Stimulated activated naive CD4-positive, alpha-beta T cell (primary cell): ENCODE data around the gene MDFI.

ENCODE experiments used
- DNase-seq, 6 experiments: peaks; one replicate each; lab custom pipeline; 2025; lab: John Stamatoyannopoulos, UW

Gene MDFI

GRCh38 chr6:41672816-41673703, 34.8 kb downstream of the MDFI start:
- DNase-seq = no peak

- no peak for DNase-seq
Measured at GRCh38 chr6:41673704-41674000, 35.4 kb downstream of the MDFI start.

GRCh38 chr6:41674231-41675000, 36.1 kb downstream of the MDFI start:
- no peak for DNase-seq

GRCh38 chr6:41675176-41675775, 37.0 kb downstream of the MDFI start:
- DNase-seq = no peak

- no peak for DNase-seq
Measured at GRCh38 chr6:41675992-41676391, 37.7 kb downstream of the MDFI start.

- no peak for DNase-seq
Measured at GRCh38 chr6:41676431-41676830, 38.2 kb downstream of the MDFI start.

GRCh38 chr6:41677124-41677921, 39.1 kb downstream of the MDFI start:
- DNase-seq = no peak

GRCh38 chr6:41678511-41679084, 40.3 kb downstream of the MDFI start:
- no peak for DNase-seq

GRCh38 chr6:41679696-41680095, 41.4 kb downstream of the MDFI start:
- no peak for DNase-seq

GRCh38 chr6:41680182-41680965, 42.1 kb downstream of the MDFI start:
- no peak for DNase-seq

GRCh38 chr6:41682056-41682477, 43.8 kb downstream of the MDFI start:
- peak; percentile 25 to 59 (median 50) for DNase-seq

- DNase-seq = peak in 1 of 6 experiments; percentile 38
Measured at GRCh38 chr6:41682497-41683272, 44.4 kb downstream of the MDFI start.

GRCh38 chr6:41683273-41683522, 44.9 kb downstream of the MDFI start:
- DNase-seq = peak in 2 of 6 experiments; percentile 9 to 63

GRCh38 chr6:41683523-41684310, 45.4 kb downstream of the MDFI start:
- peak; percentile 54 to 80 (median 62) for DNase-seq

GRCh38 chr6:41684311-41685180, 46.3 kb downstream of the MDFI start:
- no peak for DNase-seq

- DNase-seq = no peak
Measured at GRCh38 chr6:41685641-41686380, 47.5 kb downstream of the MDFI start.

GRCh38 chr6:41687501-41688175, 49.4 kb downstream of the MDFI start:
- no peak for DNase-seq
